ENCODE results near the gene TMPRSS5.

TMPRSS5 gene

DNA sequence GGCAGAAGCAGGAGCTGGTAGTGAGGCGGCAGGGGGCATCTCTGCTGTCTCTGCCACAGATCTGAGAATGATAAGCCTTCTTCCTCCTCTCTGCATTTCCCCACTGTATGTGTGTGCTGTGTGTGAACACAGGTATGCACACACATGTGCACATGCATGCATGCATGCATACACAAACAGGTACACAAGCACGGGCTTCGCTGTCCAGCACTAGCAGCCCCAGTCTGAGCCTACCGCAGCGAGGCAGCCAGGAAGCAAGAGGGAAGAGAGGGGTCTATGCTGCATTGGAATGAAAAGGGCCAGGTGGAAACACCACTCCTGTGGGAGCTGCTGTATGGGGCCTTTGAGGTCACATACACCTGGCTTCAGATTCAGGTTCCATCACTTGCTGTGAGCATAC is 62.4 kb downstream of the TMPRSS5 start:
- TF ChIP-seq SPI1 (IDR thresholded peaks at IDR 0.05; ENCODE audit: borderline replicate concordance, low read depth) = no peak
- no peak for TF ChIP-seq CTCF (IDR thresholded peaks at IDR 0.05; ENCODE audit: insufficient read depth, low read length)
- no peak for TF ChIP-seq POLR2AphosphoS5 (IDR thresholded peaks at IDR 0.05; ENCODE audit: low read depth)
- no peak for TF ChIP-seq GABPA (IDR thresholded peaks at IDR 0.05; ENCODE audit: low read depth)
- TF ChIP-seq REST (IDR thresholded peaks at IDR 0.05; ENCODE audit: insufficient replicate concordance, low read depth) = no peak
- no peak overlapping the region for H3K4me3 ChIP-seq (replicated peaks; ENCODE audit: insufficient read depth, low read length)
- H3K27ac ChIP-seq (replicated peaks) = no peak overlapping the region
- H3K27me3 ChIP-seq (ENCODE audit: insufficient read depth, poor library complexity, severe bottlenecking) = no peaks in the 10 kb centered on the region
- no peak for DNase-seq (ENCODE audit: low read depth in 1 of 2, low spot score in 1 of 2)

DNA sequence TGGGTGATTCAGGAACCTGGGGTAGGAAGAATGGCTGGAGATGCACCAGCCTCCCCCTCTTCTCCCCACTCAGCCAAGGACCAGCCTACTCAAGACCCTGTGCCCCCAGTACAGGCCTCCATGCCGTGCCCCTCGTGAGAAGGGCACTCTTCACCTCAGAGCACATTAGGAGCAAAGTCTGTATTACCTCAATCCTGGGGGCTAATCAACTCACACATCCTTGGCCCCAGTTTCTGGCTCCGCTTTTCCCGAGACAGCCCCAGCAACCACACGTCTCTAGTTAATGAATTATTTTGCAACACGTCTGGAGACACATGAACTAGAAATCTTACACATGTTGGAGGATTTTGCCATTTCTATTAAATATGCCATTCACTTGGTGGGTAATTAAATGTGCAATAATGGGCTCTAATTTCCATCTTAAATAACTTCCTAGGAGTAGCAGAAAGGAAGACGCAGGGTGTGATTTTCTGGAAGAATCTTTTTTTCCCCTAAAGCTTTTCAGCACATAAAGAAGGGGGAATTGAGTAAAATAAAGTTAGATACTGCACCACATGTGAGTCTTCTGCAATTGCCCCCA is 63.0 kb downstream of the TMPRSS5 start:
- no peak for TF ChIP-seq REST (IDR thresholded peaks at IDR 0.05; ENCODE audit: insufficient replicate concordance, low read depth)
- no peaks in the 10 kb centered on the region for H3K27me3 ChIP-seq (ENCODE audit: insufficient read depth, poor library complexity, severe bottlenecking)
- no peak overlapping the region for H3K27ac ChIP-seq (replicated peaks)
- no peak overlapping the region for H3K4me3 ChIP-seq (replicated peaks; ENCODE audit: insufficient read depth, low read length)
- no peak for DNase-seq (ENCODE audit: low read depth in 1 of 2, low spot score in 1 of 2)

- no peak overlapping the region for H3K4me3 ChIP-seq (replicated peaks; ENCODE audit: insufficient read depth, low read length)
- H3K27me3 ChIP-seq (ENCODE audit: insufficient read depth, poor library complexity, severe bottlenecking) = no peaks in the 10 kb centered on the region
- H3K27ac ChIP-seq (replicated peaks) = no peak overlapping the region
- TF ChIP-seq SPI1 (IDR thresholded peaks at IDR 0.05; ENCODE audit: borderline replicate concordance, low read depth) (no peak), REST (IDR thresholded peaks at IDR 0.05; ENCODE audit: insufficient replicate concordance, low read depth) (no peak), GABPA (IDR thresholded peaks at IDR 0.05; ENCODE audit: low read depth) (no peak), CTCF (IDR thresholded peaks at IDR 0.05; ENCODE audit: insufficient read depth, low read length) (no peak), POLR2AphosphoS5 (IDR thresholded peaks at IDR 0.05; ENCODE audit: low read depth) (no peak)
- no peak for DNase-seq (ENCODE audit: low read depth in 1 of 2, low spot score in 1 of 2)
These were observed 64.0 kb downstream of the TMPRSS5 start for GRCh38 chr11:113642090-113642489.
